GM12875 (cell line): Measurements from ENCODE around the gene TNFRSF4.

Experiments
- H3K4me3 ChIP-seq: one replicate; pipeline ENCODE4 v1.5.1; 2011; ENCODE audit warnings: low read depth, low read length, control low read depth
- CTCF ChIP-seq: IDR thresholded peaks from 2 replicates; pipeline ENCODE4 v1.5.1; 2011; ENCODE audit warnings: low read depth, mild to moderate bottlenecking, control low read depth, inconsistent platforms, low read length, moderate library complexity, borderline replicate concordance; ENCODE audit not compliant: insufficient read depth

The TNFRSF4 gene

DNA sequence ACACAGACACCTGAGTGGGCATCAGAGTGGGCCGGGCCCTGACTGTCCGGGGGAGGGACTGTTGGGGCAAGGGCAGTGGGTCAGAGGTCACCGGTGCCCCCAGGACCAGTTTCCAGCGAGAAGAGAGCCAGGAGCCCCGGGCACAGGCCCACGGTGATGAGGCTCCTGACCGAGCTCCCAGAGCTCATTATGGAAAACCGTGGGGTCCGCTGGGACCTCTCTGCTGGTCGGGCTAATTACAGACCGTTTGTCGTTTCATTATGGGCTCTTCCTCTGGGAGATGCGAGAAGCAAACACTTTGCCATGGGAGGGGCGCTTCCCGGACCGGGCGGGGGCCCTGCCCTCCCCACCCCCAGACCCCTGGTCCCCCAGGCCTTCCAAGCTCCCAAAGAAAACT lies 52.3 kb downstream of the TNFRSF4 start:
- no peak for TF ChIP-seq CTCF
- no peak overlapping the region for H3K4me3 ChIP-seq
